ENCODE results near the gene HLF. TPM values are rescaled to one million over a fixed set of nuclear protein-coding genes. Genes with fewer than 3 reads are reported as not detected.

The HLF gene
- total and polyA plus RNA-seq, 2 of the 4 experiments (the other 2 are of a cell fraction) = 0.18 TPM; not detected in 1

Other genes with a start within 250 kb of the HLF start
- gene MMD, start 156.9 kb downstream of the HLF start, total RNA-seq (2012; rRNA removed) = 7.0 and 11.9 TPM in 2 replicates
- 5.7 and 6.3 TPM in 2 replicates for gene MMD, start 156.9 kb downstream of the HLF start, polyA plus RNA-seq (2012; rRNA removed)
- gene SMIM36, start 246.5 kb downstream of the HLF start, total RNA-seq (2012; rRNA removed) = not detected in 2 replicates
- gene SMIM36, start 246.5 kb downstream of the HLF start, polyA plus RNA-seq (2012; rRNA removed) = not detected in 2 replicates

Measured in IMR-90 (cell line).